GM23338 (cell line): ENCODE data around the gene PGLYRP4.

Source experiments
- CREB1 ChIP-seq: fragments of 250-450 bp; sonication (Bioruptor Pico); IDR thresholded peaks from 2 replicates; pipeline ENCODE4 v1.5.0; 2020; ENCODE audit warnings: low read depth, mild to moderate bottlenecking, moderate library complexity
- EZH2 ChIP-seq: fragments of 200-600 bp; sonication (generic); IDR thresholded peaks from one replicate; pipeline ENCODE4 v1.8.0; 2017; ENCODE audit warnings: antibody characterized with exemption, mild to moderate bottlenecking, low read depth; ENCODE audit not compliant: unreplicated experiment
- EZH2phosphoT487 ChIP-seq: fragments of 200-600 bp; sonication (generic); IDR thresholded peaks from one replicate; pipeline ENCODE4 v1.8.1; 2018; ENCODE audit warnings: antibody characterized with exemption; ENCODE audit not compliant: unreplicated experiment
- JUNB ChIP-seq: IDR thresholded peaks from one replicate; pipeline ENCODE4 v1.6.1; 2016; ENCODE audit warnings: antibody characterized with exemption; ENCODE audit not compliant: unreplicated experiment
- NANOG ChIP-seq: IDR thresholded peaks from 2 replicates; pipeline ENCODE4 v1.6.1; 2016; ENCODE audit warnings: antibody characterized with exemption, borderline replicate concordance
- POLR2AphosphoS5 ChIP-seq: IDR thresholded peaks from 2 replicates; pipeline ENCODE4 v1.6.1; 2016; ENCODE audit warnings: antibody characterized with exemption, low read depth
- STAT1 ChIP-seq: IDR thresholded peaks from one replicate; pipeline ENCODE4 v1.6.1; 2016; ENCODE audit warnings: antibody characterized with exemption; ENCODE audit not compliant: unreplicated experiment
- ZNF114 ChIP-seq: fragments of 250-450 bp; sonication (Bioruptor Pico); IDR thresholded peaks from 2 replicates; pipeline ENCODE4 v1.5.0; 2020; ENCODE audit warnings: mild to moderate bottlenecking, moderate library complexity
- ZNF331 ChIP-seq: fragments of 250-450 bp; sonication (Bioruptor Pico); IDR thresholded peaks from 2 replicates; pipeline ENCODE4 v1.5.0; 2020; ENCODE audit warnings: low read depth, mild to moderate bottlenecking, moderate library complexity
- TF ChIP-seq, protein P1 (sequence below), 2 experiments: fragments of 200-600 bp in 1 of 2; sonication (generic) in 1 of 2; conservative IDR thresholded peaks; 2 replicates each; pipeline versions ENCODE4 v1.5.1 to v1.6.1; 2016 to 2017; ENCODE audit warnings: antibody characterized with exemption in 2 of 2, low read depth in 2 of 2, mild to moderate bottlenecking in 2 of 2, moderate library complexity in 1 of 2
- TF ChIP-seq, protein P2 (sequence below): IDR thresholded peaks from one replicate; pipeline ENCODE4 v1.6.1; 2018; ENCODE audit warnings: antibody characterized with exemption; ENCODE audit not compliant: unreplicated experiment
- TF ChIP-seq, protein P3 (sequence below): IDR thresholded peaks from 2 replicates; pipeline ENCODE4 v1.6.1; 2016; ENCODE audit warnings: antibody characterized with exemption
- TF ChIP-seq, protein P4 (sequence below): fragments of 250-450 bp; sonication (Bioruptor Pico); IDR thresholded peaks from 2 replicates; pipeline ENCODE4 v1.5.0; 2020; ENCODE audit warnings: mild to moderate bottlenecking, moderate library complexity

DNA sequence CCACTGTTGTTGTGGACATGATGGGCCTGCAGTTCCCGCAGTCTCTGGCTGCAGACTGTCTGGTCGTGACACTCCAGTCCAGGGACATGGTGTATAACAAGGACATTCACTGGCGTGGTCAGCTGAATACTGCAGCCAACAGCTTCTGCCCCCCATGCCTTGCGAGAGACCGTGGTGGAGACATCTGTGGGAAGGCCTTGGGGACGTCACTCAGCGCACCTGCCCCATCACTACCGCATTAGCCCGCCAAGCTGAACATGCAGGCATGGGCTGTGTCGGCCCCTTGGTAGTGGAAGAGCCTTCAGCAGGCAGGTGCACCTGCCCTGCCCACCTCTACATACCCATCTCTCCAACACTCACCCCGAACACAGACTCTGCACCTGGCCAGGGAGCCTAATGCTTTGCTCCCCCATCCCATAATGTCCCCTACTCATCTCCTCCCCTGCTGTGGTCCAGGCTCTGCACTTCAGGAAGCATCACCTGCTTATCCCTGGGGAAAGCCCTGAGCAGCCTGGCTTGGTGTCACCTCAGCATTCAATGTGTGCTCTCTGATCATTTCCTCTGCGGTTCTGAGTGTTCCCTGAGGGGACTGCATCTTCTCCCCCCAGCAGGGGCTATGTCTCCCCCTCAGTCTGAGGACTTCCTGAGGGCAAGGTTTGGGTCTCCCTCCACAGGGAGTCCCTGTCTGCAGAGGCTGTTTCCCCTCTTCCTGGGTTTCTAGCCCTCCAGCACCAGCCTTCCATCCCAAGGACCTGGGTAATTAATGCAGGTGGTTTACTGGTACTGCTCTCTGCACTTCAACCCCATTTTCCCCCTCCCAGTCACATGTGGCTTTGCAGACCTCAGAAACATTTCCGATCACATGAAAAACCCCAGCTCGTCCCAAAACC, 3.2 kb downstream of the PGLYRP4 start:
- TF ChIP-seq, protein P1, sequence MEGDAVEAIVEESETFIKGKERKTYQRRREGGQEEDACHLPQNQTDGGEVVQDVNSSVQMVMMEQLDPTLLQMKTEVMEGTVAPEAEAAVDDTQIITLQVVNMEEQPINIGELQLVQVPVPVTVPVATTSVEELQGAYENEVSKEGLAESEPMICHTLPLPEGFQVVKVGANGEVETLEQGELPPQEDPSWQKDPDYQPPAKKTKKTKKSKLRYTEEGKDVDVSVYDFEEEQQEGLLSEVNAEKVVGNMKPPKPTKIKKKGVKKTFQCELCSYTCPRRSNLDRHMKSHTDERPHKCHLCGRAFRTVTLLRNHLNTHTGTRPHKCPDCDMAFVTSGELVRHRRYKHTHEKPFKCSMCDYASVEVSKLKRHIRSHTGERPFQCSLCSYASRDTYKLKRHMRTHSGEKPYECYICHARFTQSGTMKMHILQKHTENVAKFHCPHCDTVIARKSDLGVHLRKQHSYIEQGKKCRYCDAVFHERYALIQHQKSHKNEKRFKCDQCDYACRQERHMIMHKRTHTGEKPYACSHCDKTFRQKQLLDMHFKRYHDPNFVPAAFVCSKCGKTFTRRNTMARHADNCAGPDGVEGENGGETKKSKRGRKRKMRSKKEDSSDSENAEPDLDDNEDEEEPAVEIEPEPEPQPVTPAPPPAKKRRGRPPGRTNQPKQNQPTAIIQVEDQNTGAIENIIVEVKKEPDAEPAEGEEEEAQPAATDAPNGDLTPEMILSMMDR (conservative IDR thresholded peaks at IDR 0.05; ENCODE audit: low read depth in 2 of 2) = no peak
- TF ChIP-seq CREB1 (CRISPR knock-in tag) (no peak), POLR2AphosphoS5 (no peak), EZH2 (no peak), JUNB (no peak), ZNF331 (CRISPR knock-in tag) (no peak), EZH2phosphoT487 (no peak), ZNF114 (CRISPR knock-in tag) (no peak), STAT1 (no peak), NANOG (no peak)
- TF ChIP-seq, protein P2, sequence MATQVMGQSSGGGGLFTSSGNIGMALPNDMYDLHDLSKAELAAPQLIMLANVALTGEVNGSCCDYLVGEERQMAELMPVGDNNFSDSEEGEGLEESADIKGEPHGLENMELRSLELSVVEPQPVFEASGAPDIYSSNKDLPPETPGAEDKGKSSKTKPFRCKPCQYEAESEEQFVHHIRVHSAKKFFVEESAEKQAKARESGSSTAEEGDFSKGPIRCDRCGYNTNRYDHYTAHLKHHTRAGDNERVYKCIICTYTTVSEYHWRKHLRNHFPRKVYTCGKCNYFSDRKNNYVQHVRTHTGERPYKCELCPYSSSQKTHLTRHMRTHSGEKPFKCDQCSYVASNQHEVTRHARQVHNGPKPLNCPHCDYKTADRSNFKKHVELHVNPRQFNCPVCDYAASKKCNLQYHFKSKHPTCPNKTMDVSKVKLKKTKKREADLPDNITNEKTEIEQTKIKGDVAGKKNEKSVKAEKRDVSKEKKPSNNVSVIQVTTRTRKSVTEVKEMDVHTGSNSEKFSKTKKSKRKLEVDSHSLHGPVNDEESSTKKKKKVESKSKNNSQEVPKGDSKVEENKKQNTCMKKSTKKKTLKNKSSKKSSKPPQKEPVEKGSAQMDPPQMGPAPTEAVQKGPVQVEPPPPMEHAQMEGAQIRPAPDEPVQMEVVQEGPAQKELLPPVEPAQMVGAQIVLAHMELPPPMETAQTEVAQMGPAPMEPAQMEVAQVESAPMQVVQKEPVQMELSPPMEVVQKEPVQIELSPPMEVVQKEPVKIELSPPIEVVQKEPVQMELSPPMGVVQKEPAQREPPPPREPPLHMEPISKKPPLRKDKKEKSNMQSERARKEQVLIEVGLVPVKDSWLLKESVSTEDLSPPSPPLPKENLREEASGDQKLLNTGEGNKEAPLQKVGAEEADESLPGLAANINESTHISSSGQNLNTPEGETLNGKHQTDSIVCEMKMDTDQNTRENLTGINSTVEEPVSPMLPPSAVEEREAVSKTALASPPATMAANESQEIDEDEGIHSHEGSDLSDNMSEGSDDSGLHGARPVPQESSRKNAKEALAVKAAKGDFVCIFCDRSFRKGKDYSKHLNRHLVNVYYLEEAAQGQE = no peak
- TF ChIP-seq, protein P3, sequence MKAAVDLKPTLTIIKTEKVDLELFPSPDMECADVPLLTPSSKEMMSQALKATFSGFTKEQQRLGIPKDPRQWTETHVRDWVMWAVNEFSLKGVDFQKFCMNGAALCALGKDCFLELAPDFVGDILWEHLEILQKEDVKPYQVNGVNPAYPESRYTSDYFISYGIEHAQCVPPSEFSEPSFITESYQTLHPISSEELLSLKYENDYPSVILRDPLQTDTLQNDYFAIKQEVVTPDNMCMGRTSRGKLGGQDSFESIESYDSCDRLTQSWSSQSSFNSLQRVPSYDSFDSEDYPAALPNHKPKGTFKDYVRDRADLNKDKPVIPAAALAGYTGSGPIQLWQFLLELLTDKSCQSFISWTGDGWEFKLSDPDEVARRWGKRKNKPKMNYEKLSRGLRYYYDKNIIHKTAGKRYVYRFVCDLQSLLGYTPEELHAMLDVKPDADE = no peak
- TF ChIP-seq, protein P4, sequence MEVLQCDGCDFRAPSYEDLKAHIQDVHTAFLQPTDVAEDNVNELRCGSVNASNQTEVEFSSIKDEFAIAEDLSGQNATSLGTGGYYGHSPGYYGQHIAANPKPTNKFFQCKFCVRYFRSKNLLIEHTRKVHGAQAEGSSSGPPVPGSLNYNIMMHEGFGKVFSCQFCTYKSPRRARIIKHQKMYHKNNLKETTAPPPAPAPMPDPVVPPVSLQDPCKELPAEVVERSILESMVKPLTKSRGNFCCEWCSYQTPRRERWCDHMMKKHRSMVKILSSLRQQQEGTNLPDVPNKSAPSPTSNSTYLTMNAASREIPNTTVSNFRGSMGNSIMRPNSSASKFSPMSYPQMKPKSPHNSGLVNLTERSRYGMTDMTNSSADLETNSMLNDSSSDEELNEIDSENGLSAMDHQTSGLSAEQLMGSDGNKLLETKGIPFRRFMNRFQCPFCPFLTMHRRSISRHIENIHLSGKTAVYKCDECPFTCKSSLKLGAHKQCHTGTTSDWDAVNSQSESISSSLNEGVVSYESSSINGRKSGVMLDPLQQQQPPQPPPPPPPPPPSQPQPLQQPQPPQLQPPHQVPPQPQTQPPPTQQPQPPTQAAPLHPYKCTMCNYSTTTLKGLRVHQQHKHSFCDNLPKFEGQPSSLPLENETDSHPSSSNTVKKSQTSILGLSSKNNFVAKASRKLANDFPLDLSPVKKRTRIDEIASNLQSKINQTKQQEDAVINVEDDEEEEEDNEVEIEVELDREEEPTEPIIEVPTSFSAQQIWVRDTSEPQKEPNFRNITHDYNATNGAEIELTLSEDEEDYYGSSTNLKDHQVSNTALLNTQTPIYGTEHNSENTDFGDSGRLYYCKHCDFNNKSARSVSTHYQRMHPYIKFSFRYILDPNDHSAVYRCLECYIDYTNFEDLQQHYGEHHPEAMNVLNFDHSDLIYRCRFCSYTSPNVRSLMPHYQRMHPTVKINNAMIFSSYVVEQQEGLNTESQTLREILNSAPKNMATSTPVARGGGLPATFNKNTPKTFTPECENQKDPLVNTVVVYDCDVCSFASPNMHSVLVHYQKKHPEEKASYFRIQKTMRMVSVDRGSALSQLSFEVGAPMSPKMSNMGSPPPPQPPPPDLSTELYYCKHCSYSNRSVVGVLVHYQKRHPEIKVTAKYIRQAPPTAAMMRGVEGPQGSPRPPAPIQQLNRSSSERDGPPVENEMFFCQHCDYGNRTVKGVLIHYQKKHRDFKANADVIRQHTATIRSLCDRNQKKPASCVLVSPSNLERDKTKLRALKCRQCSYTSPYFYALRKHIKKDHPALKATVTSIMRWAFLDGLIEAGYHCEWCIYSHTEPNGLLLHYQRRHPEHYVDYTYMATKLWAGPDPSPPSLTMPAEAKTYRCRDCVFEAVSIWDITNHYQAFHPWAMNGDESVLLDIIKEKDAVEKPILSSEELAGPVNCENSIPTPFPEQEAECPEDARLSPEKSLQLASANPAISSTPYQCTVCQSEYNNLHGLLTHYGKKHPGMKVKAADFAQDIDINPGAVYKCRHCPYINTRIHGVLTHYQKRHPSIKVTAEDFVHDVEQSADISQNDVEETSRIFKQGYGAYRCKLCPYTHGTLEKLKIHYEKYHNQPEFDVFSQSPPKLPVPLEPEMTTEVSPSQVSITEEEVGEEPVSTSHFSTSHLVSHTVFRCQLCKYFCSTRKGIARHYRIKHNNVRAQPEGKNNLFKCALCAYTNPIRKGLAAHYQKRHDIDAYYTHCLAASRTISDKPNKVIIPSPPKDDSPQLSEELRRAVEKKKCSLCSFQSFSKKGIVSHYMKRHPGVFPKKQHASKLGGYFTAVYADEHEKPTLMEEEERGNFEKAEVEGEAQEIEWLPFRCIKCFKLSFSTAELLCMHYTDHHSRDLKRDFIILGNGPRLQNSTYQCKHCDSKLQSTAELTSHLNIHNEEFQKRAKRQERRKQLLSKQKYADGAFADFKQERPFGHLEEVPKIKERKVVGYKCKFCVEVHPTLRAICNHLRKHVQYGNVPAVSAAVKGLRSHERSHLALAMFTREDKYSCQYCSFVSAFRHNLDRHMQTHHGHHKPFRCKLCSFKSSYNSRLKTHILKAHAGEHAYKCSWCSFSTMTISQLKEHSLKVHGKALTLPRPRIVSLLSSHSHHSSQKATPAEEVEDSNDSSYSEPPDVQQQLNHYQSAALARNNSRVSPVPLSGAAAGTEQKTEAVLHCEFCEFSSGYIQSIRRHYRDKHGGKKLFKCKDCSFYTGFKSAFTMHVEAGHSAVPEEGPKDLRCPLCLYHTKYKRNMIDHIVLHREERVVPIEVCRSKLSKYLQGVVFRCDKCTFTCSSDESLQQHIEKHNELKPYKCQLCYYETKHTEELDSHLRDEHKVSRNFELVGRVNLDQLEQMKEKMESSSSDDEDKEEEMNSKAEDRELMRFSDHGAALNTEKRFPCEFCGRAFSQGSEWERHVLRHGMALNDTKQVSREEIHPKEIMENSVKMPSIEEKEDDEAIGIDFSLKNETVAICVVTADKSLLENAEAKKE (CRISPR knock-in tag) = no peak
